NCI-H2227 (cell line): ENCODE data around the gene TBKBP1.
A peak's percentile ranks its signal among the peaks of the same experiment; 100 is the strongest.

Experiments used
- DNase-seq: peaks from one replicate; lab custom pipeline; 2025; ENCODE audit not compliant: unreplicated experiment; lab: John Stamatoyannopoulos, UW

Gene TBKBP1

GRCh38 chr17:47698749-47699535 lies 5.0 kb downstream of the TBKBP1 start:
- DNase-seq, result peak; percentile 75

GRCh38 chr17:47699536-47699840 lies 5.5 kb downstream of the TBKBP1 start:
- DNase-seq, result no peak

- DNase-seq, result no peak
Measured at GRCh38 chr17:47700471-47701449, 6.8 kb downstream of the TBKBP1 start.

- no peak for DNase-seq
Measured at GRCh38 chr17:47701608-47702007, 7.6 kb downstream of the TBKBP1 start.

DNA sequence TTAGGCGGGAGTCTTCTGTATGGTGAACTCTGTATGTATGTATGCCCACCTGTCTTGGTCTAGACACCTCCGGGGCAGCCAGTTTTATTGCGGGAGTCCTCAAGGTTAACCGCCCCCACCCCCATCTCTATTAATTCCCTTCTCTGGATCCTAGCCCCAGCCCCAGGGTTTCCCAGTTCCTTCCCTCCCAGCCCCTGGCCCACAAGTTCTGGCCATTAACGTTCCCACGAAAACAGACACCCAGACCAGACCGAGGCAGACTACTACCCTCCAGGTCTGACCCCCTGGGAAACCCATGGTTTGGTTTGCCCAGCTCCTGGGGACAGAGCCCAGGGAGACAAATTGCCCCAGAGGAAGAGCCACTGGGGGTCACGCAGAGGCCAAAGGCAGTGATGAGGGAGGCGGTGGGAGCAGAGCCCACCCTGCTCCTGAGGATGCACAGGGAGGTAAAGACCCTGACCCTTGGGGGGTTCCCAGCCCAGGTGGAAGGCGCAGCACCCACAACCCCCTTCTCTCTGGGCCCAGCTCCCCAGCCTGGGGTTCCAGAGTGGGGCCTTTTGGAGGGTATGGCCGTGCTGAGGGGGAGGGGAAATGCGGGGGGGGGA lies 8.5 kb downstream of the TBKBP1 start:
- DNase-seq, result no peak

DNA sequence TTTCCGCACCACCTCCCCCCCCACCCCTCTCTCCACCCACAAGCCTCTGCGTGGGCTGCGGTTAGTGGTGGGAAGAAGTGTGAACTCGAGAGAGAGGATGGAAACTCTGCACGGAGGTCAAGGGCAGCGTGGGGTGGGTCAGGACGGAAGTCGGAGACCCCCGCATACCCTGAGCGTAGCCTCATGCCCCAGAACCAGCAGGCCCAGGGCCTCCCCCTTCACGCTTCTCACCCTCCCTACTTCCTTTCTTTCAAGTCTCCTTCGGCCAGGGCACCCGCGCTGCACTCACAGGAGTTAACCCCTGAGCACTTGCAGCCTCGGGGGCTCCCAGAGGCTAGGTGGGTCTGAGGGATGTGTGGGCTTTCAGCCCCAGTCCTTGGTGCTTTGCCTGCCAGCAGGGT lies 9.2 kb downstream of the TBKBP1 start:
- DNase-seq, result no peak

GRCh38 chr17:47703671-47704070 lies 9.7 kb downstream of the TBKBP1 start:
- no peak for DNase-seq

GRCh38 chr17:47704116-47704515 lies 10.2 kb downstream of the TBKBP1 start:
- no peak for DNase-seq

DNA sequence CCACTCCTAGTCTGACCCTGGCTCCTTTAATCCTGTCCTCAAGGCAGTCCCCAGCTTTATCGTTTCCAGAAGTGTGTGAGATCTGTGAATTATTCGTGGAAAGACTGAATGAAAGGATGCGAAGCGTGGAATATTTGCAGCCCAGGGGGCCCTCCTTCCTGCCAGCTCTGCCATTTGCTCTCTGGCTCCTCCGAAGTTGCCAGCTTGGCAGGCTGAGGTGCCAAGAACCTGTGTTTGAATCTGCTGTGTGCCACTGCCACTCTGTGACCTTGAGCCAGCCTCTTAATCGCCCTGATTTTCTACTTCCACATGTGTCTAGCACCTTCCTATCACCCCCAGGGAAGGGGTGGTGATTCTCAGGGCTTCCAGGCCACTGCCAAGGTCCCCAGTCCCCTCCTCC lies 10.8 kb downstream of the TBKBP1 start:
- no peak for DNase-seq

DNA sequence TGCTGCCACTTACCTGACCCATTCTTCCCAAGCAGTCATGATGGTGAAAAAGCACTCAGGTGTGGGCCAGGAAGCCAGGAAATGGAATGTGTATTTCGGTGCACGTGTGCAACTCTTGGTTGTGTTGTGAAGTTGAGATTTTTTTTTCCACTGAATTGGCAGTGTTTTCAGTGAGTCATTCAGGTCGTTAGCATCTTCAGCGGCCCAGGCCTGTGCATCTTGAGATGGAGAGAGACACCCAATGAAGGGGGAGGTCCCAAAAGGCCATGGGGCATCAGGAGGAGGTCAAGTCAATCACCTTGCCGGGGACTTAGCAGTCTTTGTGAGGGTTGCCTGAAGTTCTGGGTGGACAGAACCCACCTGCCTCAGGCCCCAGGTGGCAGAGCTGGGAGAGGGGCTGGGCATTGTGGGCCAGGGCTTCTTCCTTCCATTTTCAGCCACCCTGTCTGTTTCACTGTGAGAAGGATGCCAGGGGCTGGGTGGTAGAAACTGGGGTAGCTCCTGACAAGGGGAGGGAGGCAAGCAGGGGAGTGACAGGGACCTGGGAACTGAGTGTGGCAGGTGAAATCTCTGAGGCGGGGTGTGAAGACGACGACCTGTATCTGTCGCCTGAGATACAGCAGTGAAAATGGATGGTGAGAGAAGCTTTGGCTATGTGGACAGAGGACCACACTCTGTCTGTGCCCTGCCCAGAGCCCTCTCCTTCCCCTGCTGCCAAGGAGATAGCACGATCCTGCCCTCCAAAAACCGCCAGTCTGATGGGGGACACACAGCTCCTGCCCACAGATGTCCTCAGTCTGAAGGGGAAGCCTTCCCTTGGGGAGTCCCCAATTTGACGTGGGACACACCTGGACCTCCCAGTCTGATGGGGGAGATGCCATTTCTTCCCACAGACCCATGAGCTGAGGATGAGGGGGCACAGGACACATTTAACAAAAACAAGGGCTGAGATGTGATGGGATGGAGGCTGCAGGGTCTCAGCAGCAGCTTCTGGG lies 11.9 kb downstream of the TBKBP1 start:
- DNase-seq, result no peak

- DNase-seq, result no peak
Measured at GRCh38 chr17:47707056-47707804, 13.3 kb downstream of the TBKBP1 start.

- DNase-seq, result no peak
Measured at GRCh38 chr17:47707884-47708283, 13.9 kb downstream of the TBKBP1 start.

- no peak for DNase-seq
Measured at GRCh38 chr17:47708312-47708863, 14.4 kb downstream of the TBKBP1 start.

DNA sequence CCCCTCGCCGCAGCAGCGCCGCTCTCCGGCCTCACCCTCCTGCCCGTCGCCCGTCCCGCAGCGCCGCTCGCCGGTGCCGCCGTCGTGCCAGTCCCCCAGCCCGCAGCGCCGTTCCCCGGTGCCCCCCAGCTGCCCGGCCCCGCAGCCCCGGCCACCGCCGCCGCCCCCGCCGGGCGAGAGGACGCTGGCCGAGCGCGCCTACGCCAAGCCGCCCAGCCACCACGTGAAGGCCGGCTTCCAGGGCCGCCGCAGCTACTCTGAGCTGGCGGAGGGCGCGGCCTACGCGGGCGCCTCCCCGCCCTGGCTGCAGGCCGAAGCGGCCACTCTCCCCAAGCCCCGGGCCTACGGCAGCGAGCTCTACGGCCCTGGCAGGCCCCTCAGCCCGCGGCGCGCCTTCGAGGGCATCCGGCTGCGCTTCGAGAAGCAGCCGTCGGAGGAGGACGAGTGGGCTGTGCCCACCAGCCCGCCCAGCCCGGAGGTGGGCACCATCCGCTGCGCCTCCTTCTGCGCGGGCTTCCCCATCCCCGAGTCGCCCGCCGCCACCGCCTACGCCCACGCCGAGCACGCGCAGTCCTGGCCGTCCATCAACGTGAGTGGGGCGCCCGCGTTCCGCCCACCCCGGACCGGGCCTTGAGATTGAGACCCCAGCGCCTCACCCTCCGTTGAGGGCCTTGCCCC lies 15.0 kb downstream of the TBKBP1 start:
- DNase-seq, result no peak

GRCh38 chr17:47709594-47709993 lies 15.6 kb downstream of the TBKBP1 start:
- no peak for DNase-seq

- no peak for DNase-seq
Measured at GRCh38 chr17:47711366-47712099, 17.6 kb downstream of the TBKBP1 start.

DNA sequence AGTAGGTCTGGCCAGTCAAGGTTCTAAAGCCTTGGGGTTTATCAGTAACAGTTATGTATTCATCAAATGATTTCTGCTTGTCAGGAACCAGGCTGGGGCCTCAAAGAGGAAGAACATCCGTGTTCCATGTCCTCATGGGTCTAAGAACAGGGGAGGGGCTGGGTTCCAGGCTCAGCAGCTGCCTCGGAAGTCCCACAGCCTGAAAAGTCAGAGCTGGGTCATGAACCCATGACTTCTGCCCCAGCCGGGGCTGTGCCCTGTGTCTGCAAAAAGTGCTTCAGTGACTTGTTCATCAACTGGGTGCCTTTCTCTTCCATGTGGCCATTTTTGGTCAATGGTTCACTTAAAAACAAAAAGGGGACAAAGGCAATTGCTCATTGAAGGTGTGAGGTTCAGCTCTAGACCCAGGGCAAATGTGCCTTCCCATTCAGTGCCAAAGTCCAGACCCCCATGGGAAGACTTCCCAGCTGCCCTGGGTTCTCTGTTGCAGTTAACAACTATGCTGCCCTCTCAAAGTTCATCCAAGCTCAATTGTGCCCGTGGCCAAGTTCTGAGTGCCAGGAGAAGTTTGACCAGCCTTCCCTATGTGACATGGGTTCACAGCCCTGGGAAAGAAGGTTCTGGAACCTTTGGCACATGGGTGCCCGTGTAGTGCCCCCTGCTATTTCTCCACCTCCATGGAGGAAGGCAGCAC lies 18.5 kb downstream of the TBKBP1 start:
- no peak for DNase-seq
